Measurements from ENCODE around the gene CASP5.

CASP5 gene

DNA sequence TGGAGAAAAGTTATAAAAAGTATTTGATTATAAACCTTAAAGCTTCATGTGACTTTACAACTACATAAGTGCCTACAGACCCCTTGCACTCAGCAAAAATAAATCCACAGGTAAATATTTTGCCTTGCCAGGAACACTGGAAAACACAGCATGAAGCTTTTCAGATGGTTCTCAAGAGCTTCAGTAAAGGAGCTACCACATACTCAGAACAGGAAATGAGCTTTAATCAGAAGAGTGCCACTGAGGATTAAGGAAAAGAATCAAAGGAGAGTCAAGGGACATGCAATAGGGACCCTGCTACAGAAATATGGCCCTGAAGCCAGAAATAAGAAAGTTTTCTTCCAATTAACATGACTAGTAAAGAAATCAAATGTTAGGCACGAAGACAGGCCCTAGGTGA is 10.8 kb upstream of the CASP5 start:
- FAIRE-seq: no peak
- TF ChIP-seq POLR2A (IDR thresholded peaks at IDR 0.05; ENCODE audit: low read depth, low read length) (no peak), PAX5 (IDR thresholded peaks at IDR 0.05; ENCODE audit: insufficient read depth, low read length, severe bottlenecking) (no peak), POU2F2 (IDR thresholded peaks at IDR 0.05; ENCODE audit: low read depth, low read length) (no peak), TAF1 (IDR thresholded peaks at IDR 0.05; ENCODE audit: low read depth, low read length) (no peak), SPI1 (IDR thresholded peaks at IDR 0.05; ENCODE audit: low read depth, low read length) (no peak), POLR2AphosphoS5 (IDR thresholded peaks at IDR 0.05; ENCODE audit: low read depth, low read length) (no peak)
- DNase-seq (ENCODE audit: insufficient read length, low spot score): no peak

DNA sequence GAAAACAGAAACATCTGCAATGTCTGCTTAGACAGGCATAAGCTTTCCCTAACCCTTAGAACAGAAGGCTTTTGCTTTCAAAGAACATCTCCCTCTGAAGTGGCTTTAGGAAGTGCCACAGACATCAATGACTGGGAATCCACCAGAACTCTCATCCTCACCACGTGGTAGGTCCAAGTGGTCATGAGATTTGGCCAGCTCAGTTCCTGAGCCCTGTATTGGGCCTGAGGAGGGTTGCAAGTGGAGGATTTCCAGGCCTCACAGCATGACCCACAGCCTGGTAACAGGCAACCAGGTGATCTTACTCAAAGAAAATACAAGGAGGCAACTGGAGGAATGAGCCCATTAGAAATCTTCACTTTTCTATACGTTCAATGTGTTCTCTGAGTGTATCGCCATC is 10.4 kb upstream of the CASP5 start:
- TF ChIP-seq PAX5 (IDR thresholded peaks at IDR 0.05; ENCODE audit: insufficient read depth, low read length, severe bottlenecking) (no peak), POLR2A (IDR thresholded peaks at IDR 0.05; ENCODE audit: low read depth, low read length) (no peak), POLR2AphosphoS5 (IDR thresholded peaks at IDR 0.05; ENCODE audit: low read depth, low read length) (no peak), POU2F2 (IDR thresholded peaks at IDR 0.05; ENCODE audit: low read depth, low read length) (no peak), TAF1 (IDR thresholded peaks at IDR 0.05; ENCODE audit: low read depth, low read length) (no peak), SPI1 (IDR thresholded peaks at IDR 0.05; ENCODE audit: low read depth, low read length) (no peak)
- FAIRE-seq (peak; percentile 9), DNase-seq (ENCODE audit: insufficient read length, low spot score) (no peak)

DNA sequence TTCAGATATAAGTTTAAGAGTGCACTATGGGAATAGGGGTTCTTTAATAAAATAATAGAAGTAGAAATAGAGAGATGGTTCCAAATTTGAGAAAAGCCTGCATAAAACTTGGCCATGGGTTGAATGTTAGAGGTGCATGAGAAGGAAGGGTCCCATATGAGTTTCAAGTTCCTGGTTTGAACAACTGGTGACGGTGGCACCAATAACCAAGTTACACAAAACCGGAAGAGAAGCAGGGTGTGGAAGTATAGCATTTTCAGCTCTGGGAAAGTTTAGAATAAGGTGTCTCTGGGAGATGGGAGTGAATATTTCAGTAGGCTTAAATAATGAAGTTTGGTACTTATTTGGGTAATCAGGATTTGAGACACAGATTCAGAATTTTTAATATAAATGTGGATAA is 9.5 kb upstream of the CASP5 start:
- no peak for FAIRE-seq
- DNase-seq (ENCODE audit: insufficient read length, low spot score): no peak
- TF ChIP-seq POLR2A (IDR thresholded peaks at IDR 0.05; ENCODE audit: low read depth, low read length): no peak
- no peak for TF ChIP-seq TAF1 (IDR thresholded peaks at IDR 0.05; ENCODE audit: low read depth, low read length)
- TF ChIP-seq PAX5 (IDR thresholded peaks at IDR 0.05; ENCODE audit: insufficient read depth, low read length, severe bottlenecking): no peak
- TF ChIP-seq POU2F2 (IDR thresholded peaks at IDR 0.05; ENCODE audit: low read depth, low read length): no peak
- no peak for TF ChIP-seq SPI1 (IDR thresholded peaks at IDR 0.05; ENCODE audit: low read depth, low read length)
- no peak for TF ChIP-seq POLR2AphosphoS5 (IDR thresholded peaks at IDR 0.05; ENCODE audit: low read depth, low read length)

DNA sequence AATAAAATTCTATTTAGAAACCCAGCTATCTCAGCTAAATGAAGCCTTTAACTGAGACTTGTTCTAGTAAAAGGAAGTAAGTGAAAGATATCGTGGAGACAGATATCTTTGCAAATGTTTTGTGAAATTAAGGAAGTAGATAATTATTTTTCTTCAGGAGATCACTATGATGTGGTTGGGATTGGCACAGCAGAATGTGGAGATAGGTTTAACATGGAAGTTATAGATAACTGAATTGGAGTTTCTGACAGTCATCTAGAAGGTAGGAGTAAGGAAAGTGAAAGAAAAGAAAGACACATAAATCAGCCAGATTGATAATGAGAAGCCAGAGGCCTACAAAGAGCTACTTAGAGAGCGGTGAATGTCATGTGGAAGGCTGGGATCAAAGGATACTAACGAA is 4.7 kb upstream of the CASP5 start:
- DNase-seq (ENCODE audit: insufficient read length, low spot score) (no peak), FAIRE-seq (no peak)
- TF ChIP-seq TAF1 (IDR thresholded peaks at IDR 0.05; ENCODE audit: low read depth, low read length) (no peak), SPI1 (IDR thresholded peaks at IDR 0.05; ENCODE audit: low read depth, low read length) (no peak), POU2F2 (IDR thresholded peaks at IDR 0.05; ENCODE audit: low read depth, low read length) (no peak), PAX5 (IDR thresholded peaks at IDR 0.05; ENCODE audit: insufficient read depth, low read length, severe bottlenecking) (no peak), POLR2A (IDR thresholded peaks at IDR 0.05; ENCODE audit: low read depth, low read length) (no peak), POLR2AphosphoS5 (IDR thresholded peaks at IDR 0.05; ENCODE audit: low read depth, low read length) (no peak)

DNA sequence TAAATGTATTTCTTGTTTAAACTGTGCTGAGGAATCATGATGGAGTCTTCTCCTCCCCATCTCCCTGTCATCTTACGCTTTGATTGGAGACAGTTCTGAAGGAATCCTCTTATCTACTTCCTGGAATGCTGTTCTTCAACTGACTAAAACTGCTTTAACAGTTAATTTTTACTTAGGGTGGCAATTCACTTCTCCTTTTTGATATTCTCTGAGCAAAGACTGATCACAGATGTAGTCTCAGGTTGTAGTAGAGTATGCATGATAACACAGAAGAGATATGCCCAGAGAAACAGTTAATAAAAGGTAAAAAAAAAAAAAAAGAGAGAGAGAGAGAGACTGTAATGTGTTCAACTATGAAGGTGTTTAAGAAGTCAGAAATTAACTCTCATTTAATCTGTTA is 1.4 kb upstream of the CASP5 start:
- no peak for TF ChIP-seq POLR2AphosphoS5 (IDR thresholded peaks at IDR 0.05; ENCODE audit: low read depth, low read length)
- TF ChIP-seq PAX5 (IDR thresholded peaks at IDR 0.05; ENCODE audit: insufficient read depth, low read length, severe bottlenecking): no peak
- TF ChIP-seq POU2F2 (IDR thresholded peaks at IDR 0.05; ENCODE audit: low read depth, low read length): no peak
- TF ChIP-seq POLR2A (IDR thresholded peaks at IDR 0.05; ENCODE audit: low read depth, low read length): no peak
- TF ChIP-seq SPI1 (IDR thresholded peaks at IDR 0.05; ENCODE audit: low read depth, low read length): no peak
- no peak for TF ChIP-seq TAF1 (IDR thresholded peaks at IDR 0.05; ENCODE audit: low read depth, low read length)
- no peak for FAIRE-seq

DNA sequence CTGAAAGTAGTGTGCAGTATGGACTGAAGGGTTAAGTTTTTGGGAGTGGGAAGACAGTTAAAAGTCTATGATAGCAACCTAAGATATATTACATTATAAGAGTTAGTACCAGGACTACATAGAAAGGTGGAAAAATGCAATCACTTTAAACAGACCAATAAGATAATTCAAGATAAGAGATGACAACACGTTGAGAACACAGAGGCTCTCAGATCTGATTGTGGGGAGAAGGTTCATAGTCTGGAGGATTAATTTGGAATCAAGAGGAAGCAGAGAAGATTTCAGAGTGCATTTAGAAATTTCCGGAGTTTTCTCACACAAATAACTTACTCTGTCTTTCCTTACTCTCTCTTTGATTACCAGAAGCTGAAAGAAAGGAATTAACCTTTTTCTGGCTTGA is 441 bp downstream of the CASP5 start:
- TF ChIP-seq TAF1 (IDR thresholded peaks at IDR 0.05; ENCODE audit: low read depth, low read length): no peak
- no peak for TF ChIP-seq PAX5 (IDR thresholded peaks at IDR 0.05; ENCODE audit: insufficient read depth, low read length, severe bottlenecking)
- no peak for TF ChIP-seq SPI1 (IDR thresholded peaks at IDR 0.05; ENCODE audit: low read depth, low read length)
- no peak for TF ChIP-seq POU2F2 (IDR thresholded peaks at IDR 0.05; ENCODE audit: low read depth, low read length)
- no peak for TF ChIP-seq POLR2AphosphoS5 (IDR thresholded peaks at IDR 0.05; ENCODE audit: low read depth, low read length)
- TF ChIP-seq POLR2A (IDR thresholded peaks at IDR 0.05; ENCODE audit: low read depth, low read length): no peak
- no peak for FAIRE-seq
- no peak for DNase-seq (ENCODE audit: insufficient read length, low spot score)

More for the DNA sequence above, 1.4 kb upstream of the CASP5 start:
- no peak for DNase-seq (ENCODE audit: insufficient read length, low spot score)

DNA sequence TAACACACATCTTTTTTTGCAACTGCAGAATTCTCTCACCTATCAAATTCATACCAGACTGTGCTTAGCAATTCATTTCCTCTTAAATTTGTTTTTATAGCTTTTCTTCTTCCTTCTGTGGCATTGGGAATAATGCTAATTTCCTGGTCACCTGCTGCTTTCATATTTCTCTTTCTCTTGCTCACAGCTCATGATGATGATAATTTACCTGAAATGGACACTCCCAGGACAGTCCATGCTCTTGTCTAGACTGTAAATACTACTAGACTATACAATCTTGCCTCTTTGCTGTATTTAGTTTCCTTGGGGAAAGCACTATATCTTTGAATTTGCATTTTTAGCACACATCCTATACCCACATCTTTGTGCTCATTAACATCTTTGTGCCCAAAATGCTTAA is 15.5 kb downstream of the CASP5 start:
- FAIRE-seq: no peak
- no peak for DNase-seq (ENCODE audit: insufficient read length, low spot score)
- TF ChIP-seq PAX5 (IDR thresholded peaks at IDR 0.05; ENCODE audit: insufficient read depth, low read length, severe bottlenecking) (no peak), POLR2A (IDR thresholded peaks at IDR 0.05; ENCODE audit: low read depth, low read length) (no peak), POU2F2 (IDR thresholded peaks at IDR 0.05; ENCODE audit: low read depth, low read length) (no peak), TAF1 (IDR thresholded peaks at IDR 0.05; ENCODE audit: low read depth, low read length) (no peak), SPI1 (IDR thresholded peaks at IDR 0.05; ENCODE audit: low read depth, low read length) (no peak), POLR2AphosphoS5 (IDR thresholded peaks at IDR 0.05; ENCODE audit: low read depth, low read length) (no peak)

DNA sequence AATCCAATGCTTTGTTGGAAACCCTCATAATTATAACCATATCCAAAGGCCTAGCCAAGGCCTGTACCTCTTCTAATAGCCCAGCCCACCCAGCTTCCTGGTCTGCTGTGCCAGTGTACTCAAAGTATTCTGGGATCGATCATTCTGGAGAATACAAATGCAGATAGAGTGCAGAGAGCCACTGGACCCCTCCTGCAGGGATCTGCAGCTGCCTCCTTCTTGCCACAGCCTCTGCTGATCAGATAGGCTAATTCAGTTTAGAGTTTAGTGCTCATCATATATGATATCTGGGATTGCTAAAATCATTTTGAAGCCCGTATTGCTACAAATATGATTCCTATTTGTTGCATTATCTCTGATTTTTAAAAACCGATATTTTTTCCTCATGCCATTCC is 17.5 kb downstream of the CASP5 start:
- DNase-seq (ENCODE audit: insufficient read length, low spot score) (no peak), FAIRE-seq (no peak)
- TF ChIP-seq PAX5 (IDR thresholded peaks at IDR 0.05; ENCODE audit: insufficient read depth, low read length, severe bottlenecking): no peak
- TF ChIP-seq POU2F2 (IDR thresholded peaks at IDR 0.05; ENCODE audit: low read depth, low read length): no peak
- no peak for TF ChIP-seq TAF1 (IDR thresholded peaks at IDR 0.05; ENCODE audit: low read depth, low read length)
- no peak for TF ChIP-seq SPI1 (IDR thresholded peaks at IDR 0.05; ENCODE audit: low read depth, low read length)
- no peak for TF ChIP-seq POLR2A (IDR thresholded peaks at IDR 0.05; ENCODE audit: low read depth, low read length)
- no peak for TF ChIP-seq POLR2AphosphoS5 (IDR thresholded peaks at IDR 0.05; ENCODE audit: low read depth, low read length)

DNA sequence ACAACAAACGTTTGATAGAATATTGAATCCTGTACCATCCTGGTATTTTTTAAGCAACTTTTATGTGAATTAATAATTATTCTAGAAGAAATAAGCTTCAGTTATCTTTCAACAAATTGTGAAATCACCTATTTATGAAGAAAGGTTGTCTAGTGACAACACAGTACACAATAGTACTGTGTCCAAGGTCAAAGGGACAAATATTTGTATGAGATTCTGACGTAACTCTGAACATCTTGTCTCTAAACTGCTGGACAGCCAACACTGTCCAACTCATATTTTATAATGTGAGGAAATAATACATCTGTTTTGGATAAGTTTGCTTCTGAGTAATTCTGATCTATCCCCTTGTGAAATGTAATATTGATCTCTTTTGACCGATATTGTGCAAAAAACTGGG is 18.9 kb downstream of the CASP5 start:
- TF ChIP-seq SPI1 (IDR thresholded peaks at IDR 0.05; ENCODE audit: low read depth, low read length): no peak
- FAIRE-seq (no peak), DNase-seq (ENCODE audit: insufficient read length, low spot score) (no peak)

DNA sequence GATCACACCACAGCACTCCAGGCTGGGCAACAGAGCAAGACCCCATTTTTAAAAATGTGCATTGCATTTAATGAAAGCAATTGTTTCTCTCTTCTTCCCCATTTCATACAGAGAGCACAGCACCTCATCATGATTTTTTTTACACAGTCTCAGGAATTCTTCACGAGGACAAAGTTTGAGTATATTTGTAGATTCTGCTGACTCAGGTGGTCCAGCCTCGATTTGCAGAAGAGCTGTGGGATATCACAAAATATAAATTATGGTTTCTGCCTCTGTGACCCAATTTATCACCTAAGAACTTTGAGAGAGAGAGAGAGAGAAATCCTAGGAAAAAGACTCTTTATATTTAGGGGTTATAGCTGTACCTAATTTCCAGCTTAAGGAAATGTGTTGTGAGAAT is 19.8 kb downstream of the CASP5 start:
- FAIRE-seq (no peak), DNase-seq (ENCODE audit: insufficient read length, low spot score) (no peak)
- TF ChIP-seq SPI1 (IDR thresholded peaks at IDR 0.05; ENCODE audit: low read depth, low read length): no peak
- TF ChIP-seq TAF1 (IDR thresholded peaks at IDR 0.05; ENCODE audit: low read depth, low read length): no peak

Measured in GM12891 (cell line).